Breast epithelium (tissue), 4 donors: Measurements from ENCODE around the gene NCK2. TPM values are rescaled to one million over a fixed set of nuclear protein-coding genes. Genes with fewer than 3 reads are reported as not detected.
A peak's percentile ranks its signal among the peaks of the same experiment; 100 is the strongest.
"Not testable (repeated sequence)": the region's sequence is repeated elsewhere in the genome, so short reads cannot be mapped to it uniquely, and the experiment has no call there.

Experiments
- DNase-seq, 2 donors: peaks; one replicate each; pipeline ENCODE4 v3.0.0-alpha.2; 2019; ENCODE audit warnings: low spot score in 2 of 2
- H3K27ac ChIP-seq, 2 donors: fragments of 200-600 bp; sonication (generic) in 1 of 2; one replicate each; pipeline ENCODE4 v1.5.1; 2016 to 2019; ENCODE audit warnings: mild to moderate bottlenecking in 1 of 2
- H3K27me3 ChIP-seq, 2 donors: fragments of 200-600 bp; sonication (generic) in 1 of 2; one replicate each; pipeline versions ENCODE4 v1.5.1 to v1.6.0; 2017 to 2019; ENCODE audit warnings: control low read depth in 1 of 2, mild to moderate bottlenecking in 1 of 2
- H3K36me3 ChIP-seq: fragments of 200-600 bp; one replicate; pipeline ENCODE4 v1.5.1; 2019
- H3K4me1 ChIP-seq, 2 donors: fragments of 200-600 bp; sonication (generic); one replicate each; pipeline ENCODE4 v1.5.1; 2016 to 2019; ENCODE audit warnings: control low read depth in 1 of 2
- H3K4me3 ChIP-seq, 3 donors: fragments of 200-600 bp; sonication (generic); 1 replicate in 2 of 3; 2 replicates in 1 of 3; pipeline ENCODE4 v1.5.1; 2016 to 2019; ENCODE audit warnings: mild to moderate bottlenecking in 3 of 3, moderate library complexity in 2 of 3
- H3K9me3 ChIP-seq, 2 donors: fragments of 200-600 bp; sonication (generic) in 1 of 2; one replicate each; pipeline ENCODE4 v1.5.1; 2016 to 2019; ENCODE audit warnings: control low read depth in 1 of 2
- POLR2A ChIP-seq: fragments of 450-650 bp; IDR thresholded peaks from one replicate; pipeline ENCODE4 v1.6.1; 2016; ENCODE audit warnings: antibody characterized with exemption, mild to moderate bottlenecking, moderate library complexity
- POLR2AphosphoS5 ChIP-seq, 3 donors: sonication (generic); formaldehyde crosslinking; IDR thresholded peaks; one replicate each; pipeline ENCODE4 v1.6.1; 2017; ENCODE audit warnings: antibody characterized with exemption in 3 of 3
- intact Hi-C: fragments of 100-400 bp; cut with DNase I; formaldehyde crosslinking; loops from one replicate; pipeline ENCODE4 v1.15.1; 2023; ENCODE audit warnings: low total_unique reads
- total RNA-seq, 3 donors: library from RNA; depleted of rRNA; stranded (reverse); fragments of >200 nt; gene quantifications; one replicate each; pipeline ENCODE4 v1.1.0, GENCODE V29; 2016
- TF ChIP-seq, protein P1 (sequence below), 3 donors: fragments of 450-650 bp; IDR thresholded peaks; one replicate each; pipeline ENCODE4 v1.5.1; 2016 to 2017; ENCODE audit warnings: antibody characterized with exemption in 3 of 3, mild to moderate bottlenecking in 3 of 3, moderate library complexity in 3 of 3

Gene NCK2
- total RNA-seq, 3 donors from 2014 or later = 42.0 to 54.3 (median 46.9) TPM

DNA sequence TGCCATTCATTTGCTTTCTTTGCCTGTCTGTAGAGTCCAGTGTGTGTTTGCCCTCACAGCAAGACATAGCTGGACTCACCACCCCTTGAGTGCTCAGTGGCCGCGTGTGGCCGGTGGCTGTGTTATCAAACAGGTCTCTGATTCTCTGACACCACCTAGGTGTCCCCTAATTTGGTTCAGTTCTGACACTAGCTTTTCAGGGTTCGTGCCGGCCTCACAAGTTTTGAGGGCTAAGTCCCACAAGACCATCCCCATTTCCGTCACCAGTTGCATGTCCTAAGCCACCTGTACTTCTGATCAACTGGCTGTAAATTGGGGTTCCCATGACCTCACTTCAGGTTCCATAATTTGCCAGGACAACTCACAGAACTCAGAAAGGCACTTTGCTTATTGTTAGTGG is 23.5 kb downstream of the NCK2 start:
- Histone ChIP-seq H3K27ac (no peak overlapping the region), H3K4me3 (no peak overlapping the region), H3K4me1 (no peaks in the 10 kb centered on the region), H3K9me3 (no peaks in the 10 kb centered on the region), H3K27me3 (no peaks in the 10 kb centered on the region), H3K36me3 (no peaks in the 10 kb centered on the region)
- TF ChIP-seq, protein P1, sequence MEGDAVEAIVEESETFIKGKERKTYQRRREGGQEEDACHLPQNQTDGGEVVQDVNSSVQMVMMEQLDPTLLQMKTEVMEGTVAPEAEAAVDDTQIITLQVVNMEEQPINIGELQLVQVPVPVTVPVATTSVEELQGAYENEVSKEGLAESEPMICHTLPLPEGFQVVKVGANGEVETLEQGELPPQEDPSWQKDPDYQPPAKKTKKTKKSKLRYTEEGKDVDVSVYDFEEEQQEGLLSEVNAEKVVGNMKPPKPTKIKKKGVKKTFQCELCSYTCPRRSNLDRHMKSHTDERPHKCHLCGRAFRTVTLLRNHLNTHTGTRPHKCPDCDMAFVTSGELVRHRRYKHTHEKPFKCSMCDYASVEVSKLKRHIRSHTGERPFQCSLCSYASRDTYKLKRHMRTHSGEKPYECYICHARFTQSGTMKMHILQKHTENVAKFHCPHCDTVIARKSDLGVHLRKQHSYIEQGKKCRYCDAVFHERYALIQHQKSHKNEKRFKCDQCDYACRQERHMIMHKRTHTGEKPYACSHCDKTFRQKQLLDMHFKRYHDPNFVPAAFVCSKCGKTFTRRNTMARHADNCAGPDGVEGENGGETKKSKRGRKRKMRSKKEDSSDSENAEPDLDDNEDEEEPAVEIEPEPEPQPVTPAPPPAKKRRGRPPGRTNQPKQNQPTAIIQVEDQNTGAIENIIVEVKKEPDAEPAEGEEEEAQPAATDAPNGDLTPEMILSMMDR (IDR thresholded peaks at IDR 0.05) = no peak
- no peak for TF ChIP-seq POLR2A
- DNase-seq = no peak
- intact Hi-C loops = loop anchor here (1.0 kb wide), 1 partner anchor 8 kb away; no protein-coding TSS in a partner anchor

DNA sequence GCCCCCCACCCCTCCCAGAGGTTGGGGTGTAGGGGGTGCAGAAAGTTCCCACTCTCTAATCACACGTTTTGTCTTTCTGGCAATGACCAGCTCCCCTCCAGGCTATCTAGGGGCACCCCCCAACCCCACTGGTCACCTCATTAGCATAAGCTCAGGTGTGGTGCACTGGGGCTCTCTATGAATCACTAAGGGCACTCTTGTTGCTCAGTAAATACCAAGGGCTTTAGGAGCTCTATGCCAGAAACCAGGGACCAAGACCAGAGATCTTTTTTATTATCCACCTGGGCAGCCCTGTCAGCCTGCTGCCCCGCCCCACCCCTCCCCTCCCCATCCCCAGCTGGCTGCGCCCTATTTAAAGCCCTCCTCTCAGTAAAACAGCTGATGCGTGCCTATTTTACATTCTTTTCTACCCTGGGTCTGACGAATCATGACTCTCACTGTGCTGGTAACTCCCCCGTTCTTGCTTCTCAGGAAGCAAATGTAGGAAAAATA is 24.3 kb downstream of the NCK2 start:
- H3K27ac ChIP-seq = no peak overlapping the region
- TF ChIP-seq, protein P1 (IDR thresholded peaks at IDR 0.05) = no peak
- TF ChIP-seq POLR2A (no peak), POLR2AphosphoS5 (IDR thresholded peaks at IDR 0.05) (no peak)
- no peak for DNase-seq

GRCh38 chr2:105769504-105769903 is 24.8 kb downstream of the NCK2 start:
- Histone ChIP-seq H3K4me1 (peaks cover 0 to 5% of the 10 kb centered on the region in 2 donors), H3K27me3 (no peaks in the 10 kb centered on the region), H3K27ac (no peak overlapping the region), H3K4me3 (no peak overlapping the region), H3K9me3 (no peaks in the 10 kb centered on the region), H3K36me3 (no peaks in the 10 kb centered on the region)
- intact Hi-C loops = no loop called here
- TF ChIP-seq, protein P1 (IDR thresholded peaks at IDR 0.05) = no peak
- no peak for TF ChIP-seq POLR2AphosphoS5 (IDR thresholded peaks at IDR 0.05)
- TF ChIP-seq POLR2A = no peak
- DNase-seq = no peak

More for the DNA sequence above, 24.3 kb downstream of the NCK2 start:
- H3K4me1 ChIP-seq = peaks cover 0 to 5% of the 10 kb centered on the region in 2 donors
- no peaks in the 10 kb centered on the region for H3K27me3 ChIP-seq
- no peaks in the 10 kb centered on the region for H3K36me3 ChIP-seq
- intact Hi-C loops = loop anchor here (1.0 kb wide), 1 partner anchor 9 kb away; no protein-coding TSS in a partner anchor
- no peaks in the 10 kb centered on the region for H3K9me3 ChIP-seq
- H3K4me3 ChIP-seq = no peak overlapping the region

- Histone ChIP-seq H3K4me3 (no peak overlapping the region), H3K27ac (no peak overlapping the region), H3K36me3 (no peaks in the 10 kb centered on the region), H3K9me3 (no peaks in the 10 kb centered on the region), H3K27me3 (no peaks in the 10 kb centered on the region), H3K4me1 (peaks cover 0 to 5% of the 10 kb centered on the region in 2 donors)
- TF ChIP-seq, protein P1 (IDR thresholded peaks at IDR 0.05) = no peak
- TF ChIP-seq POLR2A = no peak
- no peak for DNase-seq
- intact Hi-C loops = no loop called here
These were observed 25.4 kb downstream of the NCK2 start for GRCh38 chr2:105770149-105770548.

DNA sequence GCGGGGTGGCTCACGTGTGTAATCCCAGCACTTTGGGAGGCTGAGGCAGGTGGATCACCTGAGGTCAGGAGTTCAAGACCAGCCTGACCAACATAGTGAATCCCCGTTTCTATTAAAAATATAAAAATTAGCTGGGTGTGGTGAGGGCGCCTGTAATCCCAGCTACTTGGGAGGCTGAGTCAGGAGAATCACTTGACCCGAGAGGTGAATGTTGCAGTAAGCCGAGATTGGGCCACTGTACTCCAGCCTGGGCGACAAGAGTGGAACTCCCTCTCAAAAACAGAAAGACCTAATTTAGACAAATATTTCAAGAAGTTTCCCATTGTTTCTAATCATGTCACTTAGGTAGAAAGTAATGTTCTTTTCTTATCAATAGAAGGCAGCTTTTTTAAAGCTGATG is 26.6 kb downstream of the NCK2 start:
- H3K27ac ChIP-seq = peak overlapping the region in 1 of 2 donors; percentile 68
- H3K9me3 ChIP-seq, H3K36me3 ChIP-seq, H3K4me3 ChIP-seq, DNase-seq, intact Hi-C loops, H3K27me3 ChIP-seq, H3K4me1 ChIP-seq: not testable (repeated sequence)

DNA sequence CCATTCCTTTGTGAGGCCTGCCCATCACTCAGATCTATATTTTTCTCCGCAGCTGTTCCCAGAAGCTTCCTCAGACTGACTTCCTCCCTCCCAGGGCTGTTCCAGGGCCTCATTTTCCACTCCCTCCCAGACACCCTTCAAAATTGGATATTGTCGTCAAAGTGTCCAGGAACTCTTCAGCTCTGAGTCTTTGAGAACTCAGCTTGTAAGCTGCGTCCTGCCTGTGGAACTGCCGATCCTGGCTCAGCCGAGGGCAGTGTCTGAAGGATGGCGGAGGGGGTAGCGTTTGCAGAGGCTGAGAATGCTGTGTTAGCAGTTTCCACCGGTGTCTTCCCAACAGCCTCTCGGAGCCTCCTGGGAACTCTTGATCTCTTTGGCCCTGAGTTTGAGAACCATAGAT is 27.1 kb downstream of the NCK2 start:
- H3K4me1 ChIP-seq = peaks cover 0 to 14% of the 10 kb centered on the region in 2 donors
- no peaks in the 10 kb centered on the region for H3K9me3 ChIP-seq
- H3K36me3 ChIP-seq = no peaks in the 10 kb centered on the region
- no peaks in the 10 kb centered on the region for H3K27me3 ChIP-seq
- no peak overlapping the region for H3K4me3 ChIP-seq
- intact Hi-C loops = no loop called here
- TF ChIP-seq POLR2A = no peak
- no peak for TF ChIP-seq POLR2AphosphoS5 (IDR thresholded peaks at IDR 0.05)
- TF ChIP-seq, protein P1 (IDR thresholded peaks at IDR 0.05) = no peak
- H3K27ac ChIP-seq = peak overlapping the region in 1 of 2 donors; percentile 68
- DNase-seq = no peak
